Activated CD8-positive, alpha-beta T cell treated with anti-CD3 and anti-CD28 coated beads for 36 hours (primary cell): ENCODE measurements around the gene SLC5A5. TPM values are rescaled to one million over a fixed set of nuclear protein-coding genes. Genes with fewer than 3 reads are reported as not detected.

ENCODE experiments used
- ATAC-seq: fragments of 200-7000 bp; cut with Tn5 transposase; one replicate; pipeline ENCODE4 v1.10.0; 2021; ENCODE audit warnings: mild to moderate bottlenecking, moderate library complexity
- CTCF ChIA-PET: fragments of 350-600 bp; sonication (Branson Sonifier 250); formaldehyde crosslinking; loops from one replicate; lab custom pipeline; 2021; ENCODE audit warnings: antibody characterized with exemption; lab: Charles Lee
- POLR2A ChIA-PET: fragments of 350-600 bp; sonication (Branson Sonifier 250); formaldehyde crosslinking; loops from one replicate; lab custom pipeline; 2021; ENCODE audit warnings: antibody characterized with exemption; lab: Charles Lee
- DNase-seq: peaks from one replicate; pipeline ENCODE4 v3.0.0-alpha.2; 2020
- H3K27ac Mint-ChIP-seq: one replicate; pipeline ENCODE4 v1.8.0; 2021; ENCODE audit warnings: mild to moderate bottlenecking, mixed read lengths
- H3K27me3 Mint-ChIP-seq: one replicate; pipeline ENCODE4 v1.8.0; 2021; ENCODE audit warnings: mixed read lengths
- H3K36me3 Mint-ChIP-seq: one replicate; pipeline ENCODE4 v1.8.0; 2021; ENCODE audit warnings: low read depth, mixed read lengths
- H3K4me1 Mint-ChIP-seq: one replicate; pipeline ENCODE4 v1.8.0; 2021; ENCODE audit warnings: low read depth, mixed read lengths
- H3K4me3 Mint-ChIP-seq: one replicate; pipeline ENCODE4 v1.8.0; 2021; ENCODE audit warnings: mild to moderate bottlenecking, moderate library complexity, mixed read lengths
- H3K9me3 Mint-ChIP-seq: one replicate; pipeline ENCODE4 v1.8.0; 2021; ENCODE audit warnings: mixed read lengths
- CTCF ChIP-seq: fragments of 200-600 bp; IDR thresholded peaks from one replicate; pipeline ENCODE4 v1.8.0; 2022; ENCODE audit warnings: antibody characterized with exemption, mild to moderate bottlenecking
- intact Hi-C: fragments of 100-400 bp; cut with micrococcal nuclease; formaldehyde crosslinking; loops from one replicate; pipeline ENCODE4 v1.10.0; 2022
- total RNA-seq, 2 experiments: library from RNA; stranded (reverse); gene quantifications; one replicate each; pipeline ENCODE4 v1.2.3, GENCODE V29; 2021

SLC5A5 gene
- total RNA-seq, 2 experiments from 2014 or later = 0.87 to 0.99 TPM

- intact Hi-C loops = no loop called here
- ChIA-PET POLR2A (interaction anchor here (1.0 to 8.7 kb wide), 9 partner anchors 12 to 134 kb away, joined by 3 to 143 read pairs (median 7); partner anchors contain the start of genes CCDC124 and JAK3), CTCF (interaction anchor here (3.4 kb wide), 1 partner anchor 66 kb away, joined by 18 read pairs; the partner anchor contains the start of gene CCDC124)
Measured at GRCh38 chr19:17866312-17866963, 5.3 kb upstream of the SLC5A5 start.

GRCh38 chr19:17866964-17867486 is 4.7 kb upstream of the SLC5A5 start:
- no peak overlapping the region for H3K4me3 Mint-ChIP-seq

More at GRCh38 chr19:17866312-17866963, 5.3 kb upstream of the SLC5A5 start:
- no peak overlapping the region for H3K4me3 Mint-ChIP-seq
- no peak for ATAC-seq
- H3K36me3 Mint-ChIP-seq = peaks cover 35% of the 10 kb centered on the region
- H3K27me3 Mint-ChIP-seq = no peaks in the 10 kb centered on the region
- no peak for DNase-seq
- no peak for TF ChIP-seq CTCF
- no peaks in the 10 kb centered on the region for H3K9me3 Mint-ChIP-seq
- H3K4me1 Mint-ChIP-seq = peaks cover 20% of the 10 kb centered on the region
- no peak overlapping the region for H3K27ac Mint-ChIP-seq

GRCh38 chr19:17868669-17869068 is 3.1 kb upstream of the SLC5A5 start:
- no peak for ATAC-seq
- no peaks in the 10 kb centered on the region for H3K9me3 Mint-ChIP-seq
- peaks cover 14% of the 10 kb centered on the region for H3K36me3 Mint-ChIP-seq
- H3K27me3 Mint-ChIP-seq = no peaks in the 10 kb centered on the region
- no peak for DNase-seq
- no peak overlapping the region for H3K27ac Mint-ChIP-seq
- TF ChIP-seq CTCF = no peak
- ChIA-PET CTCF (interaction anchor here (1.7 to 1.8 kb wide), 2 partner anchors 10 to 64 kb away, joined by 4 to 6 read pairs; partner anchors contain the start of gene CCDC124), POLR2A (interaction anchor here (1.1 to 6.5 kb wide), 2 partner anchors 7 to 64 kb away, joined by 3 to 122 read pairs; partner anchors contain the start of genes CCDC124 and RPL18A)
- H3K4me3 Mint-ChIP-seq = no peak overlapping the region
- intact Hi-C loops = no loop called here
- H3K4me1 Mint-ChIP-seq = peaks cover 13% of the 10 kb centered on the region

More at GRCh38 chr19:17866964-17867486, 4.7 kb upstream of the SLC5A5 start:
- Mint-ChIP-seq H3K36me3 (peaks cover 29% of the 10 kb centered on the region), H3K9me3 (no peaks in the 10 kb centered on the region), H3K27ac (no peak overlapping the region), H3K4me1 (peaks cover 18% of the 10 kb centered on the region), H3K27me3 (no peaks in the 10 kb centered on the region)
- CTCF ChIA-PET = interaction anchor here (1.8 kb wide), 1 partner anchor 8 kb away, joined by 4 read pairs; no protein-coding TSS in a partner anchor
- ATAC-seq = no peak
- no peak for TF ChIP-seq CTCF
- POLR2A ChIA-PET = interaction anchor here (1.1 to 8.7 kb wide), 4 partner anchors 19 to 84 kb away, joined by 4 to 143 read pairs (median 43); partner anchors contain the start of genes CCDC124 and JAK3
- intact Hi-C loops = no loop called here
- no peak for DNase-seq

- POLR2A ChIA-PET = interaction anchor here (1.1 to 6.5 kb wide), 2 partner anchors 7 to 63 kb away, joined by 3 to 122 read pairs; partner anchors contain the start of genes CCDC124 and RPL18A
- Mint-ChIP-seq H3K27me3 (no peaks in the 10 kb centered on the region), H3K36me3 (peaks cover 9% of the 10 kb centered on the region), H3K27ac (no peak overlapping the region), H3K4me1 (peaks cover 13% of the 10 kb centered on the region), H3K4me3 (no peak overlapping the region), H3K9me3 (no peaks in the 10 kb centered on the region)
- no peak for TF ChIP-seq CTCF
- DNase-seq = no peak
- no peak for ATAC-seq
- CTCF ChIA-PET = interaction anchor here (1.7 to 4.8 kb wide), 3 partner anchors 9 to 63 kb away, joined by 6 to 38 read pairs (median 16); partner anchors contain the start of genes CCDC124 and RPL18A
- intact Hi-C loops = no loop called here
Measured at GRCh38 chr19:17869114-17869608, 2.6 kb upstream of the SLC5A5 start.
